ENCODE data around the gene THOC2.
"Not testable (repeated sequence)": the region's sequence is repeated elsewhere in the genome, so short reads cannot be mapped to it uniquely, and the experiment has no call there.

THOC2 gene

DNA sequence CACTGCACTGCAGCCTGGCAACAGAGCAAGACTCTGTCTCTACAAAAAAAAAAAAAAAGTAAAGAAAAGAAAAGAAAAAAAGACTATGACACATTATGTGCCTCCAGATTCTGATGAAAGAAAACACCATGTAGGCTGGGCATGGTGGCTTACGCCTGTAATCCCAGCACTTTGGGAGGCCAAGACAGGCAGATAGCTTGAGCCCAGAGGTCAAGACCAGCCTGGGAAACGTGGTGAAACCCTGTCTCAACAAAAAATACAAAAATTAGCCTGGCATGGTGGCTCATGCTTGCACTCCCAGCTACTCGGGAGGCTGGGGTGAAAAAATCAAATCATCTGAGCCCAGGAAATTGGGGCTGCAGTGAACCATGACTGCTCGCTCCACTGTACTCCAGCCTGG is 19.4 kb downstream of the THOC2 start:
- no peak for DNase-seq
- Histone ChIP-seq H3K4me3 (ENCODE audit: low read depth, low read length) (no peak overlapping the region), H3K27ac (no peak overlapping the region), H3K27me3 (ENCODE audit: insufficient read depth, low read depth, severe bottlenecking) (no peaks in the 10 kb centered on the region), H3K36me3 (no peaks in the 10 kb centered on the region), H3K9me3 (ENCODE audit: severe bottlenecking) (no peaks in the 10 kb centered on the region)
- no peak for TF ChIP-seq CTCF (IDR thresholded peaks at IDR 0.05; ENCODE audit: low read depth, low read length)

DNA sequence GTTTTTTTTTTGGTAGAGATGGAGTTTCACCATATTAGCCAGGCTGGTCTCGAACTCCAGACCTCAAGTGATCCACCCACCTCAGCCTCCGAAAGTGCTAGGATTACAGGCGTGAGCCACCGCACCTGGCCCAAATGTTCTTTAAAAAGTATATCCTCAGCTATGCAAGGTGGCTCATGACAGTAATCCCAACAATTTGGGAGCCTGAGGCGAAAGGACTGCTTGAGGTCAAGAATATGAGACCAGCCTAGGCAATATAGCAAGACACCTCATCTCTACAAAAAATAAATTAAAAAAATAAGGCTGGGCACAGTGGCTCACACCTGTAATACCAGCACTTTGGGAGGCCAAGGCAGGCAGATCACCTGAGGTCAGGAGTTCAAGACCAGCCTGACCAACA is 21.7 kb downstream of the THOC2 start:
- H3K27ac ChIP-seq; H3K36me3 ChIP-seq; H3K9me3 ChIP-seq (ENCODE audit: severe bottlenecking); H3K4me3 ChIP-seq (ENCODE audit: low read depth, low read length); DNase-seq; H3K27me3 ChIP-seq (ENCODE audit: insufficient read depth, low read depth, severe bottlenecking): not testable (repeated sequence)

GRCh38 chrX:123704781-123705180 is 28.1 kb downstream of the THOC2 start:
- H3K36me3 ChIP-seq = no peaks in the 10 kb centered on the region
- no peak for TF ChIP-seq CTCF (IDR thresholded peaks at IDR 0.05; ENCODE audit: low read depth, low read length)
- no peak overlapping the region for H3K4me3 ChIP-seq (ENCODE audit: low read depth, low read length)
- H3K27me3 ChIP-seq (ENCODE audit: insufficient read depth, low read depth, severe bottlenecking) = no peaks in the 10 kb centered on the region
- H3K27ac ChIP-seq = no peak overlapping the region
- DNase-seq = no peak
- H3K9me3 ChIP-seq (ENCODE audit: severe bottlenecking) = no peaks in the 10 kb centered on the region

DNA sequence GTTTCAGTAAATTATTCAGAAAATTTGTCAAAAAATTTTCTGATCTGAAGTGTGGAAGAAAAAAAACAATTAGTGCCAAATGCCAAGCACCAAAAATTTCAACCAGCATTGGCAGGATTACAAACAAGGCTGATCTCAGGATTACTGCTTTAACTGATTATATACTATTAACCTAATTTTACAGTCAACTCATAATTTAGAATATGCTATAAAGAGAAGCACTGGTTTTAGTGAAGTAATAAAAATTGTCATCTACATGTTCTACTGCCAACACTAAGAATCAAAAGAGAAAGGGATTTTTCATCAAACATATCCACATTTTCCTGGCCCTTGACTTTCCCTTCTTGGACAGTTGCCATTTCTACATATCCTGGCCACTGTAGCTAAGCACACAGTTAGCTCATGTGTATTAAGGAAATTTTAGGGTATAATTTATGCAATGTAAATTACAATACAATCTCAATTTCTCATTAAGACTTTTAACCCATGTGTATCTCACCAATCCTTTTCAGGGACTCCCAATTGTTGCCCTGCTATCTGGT is 33.8 kb downstream of the THOC2 start:
- TF ChIP-seq CTCF (IDR thresholded peaks at IDR 0.05; ENCODE audit: low read depth, low read length) = no peak

GRCh38 chrX:123696334-123696733 is 36.5 kb downstream of the THOC2 start:
- H3K36me3 ChIP-seq = peaks cover 4% of the 10 kb centered on the region
- no peak for DNase-seq
- H3K27ac ChIP-seq = no peak overlapping the region
- no peak for TF ChIP-seq CTCF (IDR thresholded peaks at IDR 0.05; ENCODE audit: low read depth, low read length)
- no peaks in the 10 kb centered on the region for H3K27me3 ChIP-seq (ENCODE audit: insufficient read depth, low read depth, severe bottlenecking)
- no peak overlapping the region for H3K4me3 ChIP-seq (ENCODE audit: low read depth, low read length)
- H3K9me3 ChIP-seq (ENCODE audit: severe bottlenecking) = no peaks in the 10 kb centered on the region

More for the DNA sequence above, 33.8 kb downstream of the THOC2 start:
- Histone ChIP-seq H3K27me3 (ENCODE audit: insufficient read depth, low read depth, severe bottlenecking) (no peaks in the 10 kb centered on the region), H3K27ac (no peak overlapping the region), H3K9me3 (ENCODE audit: severe bottlenecking) (no peaks in the 10 kb centered on the region), H3K36me3 (no peaks in the 10 kb centered on the region; the same call in 1 of the 2 replicates), H3K4me3 (ENCODE audit: low read depth, low read length) (no peak overlapping the region)
- DNase-seq = no peak

DNA sequence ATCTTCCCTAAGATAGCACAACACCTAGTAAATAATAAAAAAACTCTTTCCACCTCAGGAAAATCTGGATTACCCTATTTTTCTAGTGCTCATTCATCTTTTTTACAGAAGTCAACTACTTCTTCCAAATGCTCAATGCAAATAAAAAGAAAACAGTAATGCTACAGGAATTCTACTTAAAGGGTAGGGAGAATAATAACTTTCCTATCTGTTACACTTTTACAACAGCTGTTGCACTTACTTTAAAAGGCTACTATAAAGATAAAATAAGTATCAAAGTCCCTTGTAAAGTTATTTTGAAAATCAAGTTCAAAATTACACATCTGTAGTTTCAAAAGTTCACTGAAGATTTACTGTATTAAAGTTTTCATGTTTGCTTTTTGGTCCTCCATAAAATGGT is 37.6 kb downstream of the THOC2 start:
- no peak overlapping the region for H3K4me3 ChIP-seq (ENCODE audit: low read depth, low read length)
- H3K27me3 ChIP-seq (ENCODE audit: insufficient read depth, low read depth, severe bottlenecking) = no peaks in the 10 kb centered on the region
- TF ChIP-seq CTCF (IDR thresholded peaks at IDR 0.05; ENCODE audit: low read depth, low read length) = no peak
- H3K36me3 ChIP-seq = peaks cover 4% of the 10 kb centered on the region
- H3K9me3 ChIP-seq (ENCODE audit: severe bottlenecking) = no peaks in the 10 kb centered on the region
- no peak overlapping the region for H3K27ac ChIP-seq
- no peak for DNase-seq
